Mesothelial cell of epicardium (in vitro differentiated cells): ENCODE data around the gene MMD. TPM values are rescaled to one million over a fixed set of nuclear protein-coding genes. Genes with fewer than 3 reads are reported as not detected.

Experiments
- DNase-seq, 2 experiments: peaks; one replicate each; pipeline ENCODE4 v3.0.0; 2021; ENCODE audit warnings: low spot score in 2 of 2; ENCODE audit not compliant: unreplicated experiment in 2 of 2
- H3K27ac Mint-ChIP-seq: 2 replicates; pipeline ENCODE4 v1.8.0; 2021; ENCODE audit warnings: mixed read lengths
- H3K27me3 Mint-ChIP-seq: 2 replicates; pipeline ENCODE4 v1.8.0; 2021; ENCODE audit warnings: low read depth, mixed read lengths
- H3K36me3 Mint-ChIP-seq: 2 replicates; pipeline ENCODE4 v1.8.0; 2021; ENCODE audit warnings: mixed read lengths
- H3K4me1 Mint-ChIP-seq: 2 replicates; pipeline ENCODE4 v1.8.0; 2021; ENCODE audit warnings: mixed read lengths
- H3K4me3 Mint-ChIP-seq: 2 replicates; pipeline ENCODE4 v1.8.0; 2021; ENCODE audit warnings: mild to moderate bottlenecking, moderate library complexity, mixed read lengths
- H3K9me3 Mint-ChIP-seq: 2 replicates; pipeline ENCODE4 v1.8.0; 2021; ENCODE audit warnings: mixed read lengths
- total RNA-seq: library from RNA; stranded (reverse); gene quantifications from 3 replicates; pipeline ENCODE4 v1.2.1, GENCODE V29; 2021
- TF ChIP-seq, protein P1 (sequence below): fragments of 200-600 bp; sonication (generic); IDR thresholded peaks from one replicate; pipeline ENCODE4 v1.5.0; 2021; ENCODE audit warnings: antibody characterized with exemption; ENCODE audit not compliant: unreplicated experiment

MMD gene
- total RNA-seq, 1 donor from 2014 or later, result 36.6 TPM

DNA sequence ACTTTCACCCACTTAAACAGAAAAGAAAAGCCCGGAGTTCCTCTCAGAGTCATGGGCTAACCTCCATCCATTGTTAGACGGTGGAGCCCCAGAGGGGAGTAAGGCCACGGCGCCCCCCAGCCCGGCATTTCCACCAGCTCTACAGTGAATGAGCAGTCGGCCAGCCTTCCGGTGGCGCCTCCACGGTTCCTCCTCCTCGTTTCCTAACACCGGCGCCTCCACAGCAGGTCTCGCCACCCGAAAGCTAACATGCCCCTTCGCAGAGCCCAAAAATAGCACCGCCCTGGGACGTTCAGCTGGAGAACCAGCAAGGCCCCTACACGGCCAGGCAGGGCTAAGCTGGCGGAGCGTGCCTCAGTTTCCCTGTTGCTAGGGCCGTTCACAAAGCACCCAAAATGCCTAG lies 858 bp downstream of the MMD start:
- TF ChIP-seq, protein P1, sequence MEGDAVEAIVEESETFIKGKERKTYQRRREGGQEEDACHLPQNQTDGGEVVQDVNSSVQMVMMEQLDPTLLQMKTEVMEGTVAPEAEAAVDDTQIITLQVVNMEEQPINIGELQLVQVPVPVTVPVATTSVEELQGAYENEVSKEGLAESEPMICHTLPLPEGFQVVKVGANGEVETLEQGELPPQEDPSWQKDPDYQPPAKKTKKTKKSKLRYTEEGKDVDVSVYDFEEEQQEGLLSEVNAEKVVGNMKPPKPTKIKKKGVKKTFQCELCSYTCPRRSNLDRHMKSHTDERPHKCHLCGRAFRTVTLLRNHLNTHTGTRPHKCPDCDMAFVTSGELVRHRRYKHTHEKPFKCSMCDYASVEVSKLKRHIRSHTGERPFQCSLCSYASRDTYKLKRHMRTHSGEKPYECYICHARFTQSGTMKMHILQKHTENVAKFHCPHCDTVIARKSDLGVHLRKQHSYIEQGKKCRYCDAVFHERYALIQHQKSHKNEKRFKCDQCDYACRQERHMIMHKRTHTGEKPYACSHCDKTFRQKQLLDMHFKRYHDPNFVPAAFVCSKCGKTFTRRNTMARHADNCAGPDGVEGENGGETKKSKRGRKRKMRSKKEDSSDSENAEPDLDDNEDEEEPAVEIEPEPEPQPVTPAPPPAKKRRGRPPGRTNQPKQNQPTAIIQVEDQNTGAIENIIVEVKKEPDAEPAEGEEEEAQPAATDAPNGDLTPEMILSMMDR, result no peak
- Mint-ChIP-seq H3K4me3 (peak overlapping the region; percentile 83), H3K4me1 (peaks cover 29% of the 10 kb centered on the region), H3K36me3 (peaks cover 19% of the 10 kb centered on the region), H3K9me3 (peaks cover 16% of the 10 kb centered on the region), H3K27me3 (peaks cover 1% of the 10 kb centered on the region), H3K27ac (peak overlapping the region; percentile 80)
- DNase-seq, result peak in 1 of 2 experiments; percentile 54

- Mint-ChIP-seq H3K4me3 (peak overlapping the region; percentile 83), H3K27ac (peak overlapping the region; percentile 80), H3K36me3 (peaks cover 19% of the 10 kb centered on the region), H3K4me1 (peaks cover 28% of the 10 kb centered on the region), H3K9me3 (peaks cover 16% of the 10 kb centered on the region), H3K27me3 (peaks cover 1% of the 10 kb centered on the region)
- DNase-seq, result no peak
- TF ChIP-seq, protein P1, result no peak
Observed at GRCh38 chr17:55420067-55420775, 1.4 kb downstream of the MMD start.

DNA sequence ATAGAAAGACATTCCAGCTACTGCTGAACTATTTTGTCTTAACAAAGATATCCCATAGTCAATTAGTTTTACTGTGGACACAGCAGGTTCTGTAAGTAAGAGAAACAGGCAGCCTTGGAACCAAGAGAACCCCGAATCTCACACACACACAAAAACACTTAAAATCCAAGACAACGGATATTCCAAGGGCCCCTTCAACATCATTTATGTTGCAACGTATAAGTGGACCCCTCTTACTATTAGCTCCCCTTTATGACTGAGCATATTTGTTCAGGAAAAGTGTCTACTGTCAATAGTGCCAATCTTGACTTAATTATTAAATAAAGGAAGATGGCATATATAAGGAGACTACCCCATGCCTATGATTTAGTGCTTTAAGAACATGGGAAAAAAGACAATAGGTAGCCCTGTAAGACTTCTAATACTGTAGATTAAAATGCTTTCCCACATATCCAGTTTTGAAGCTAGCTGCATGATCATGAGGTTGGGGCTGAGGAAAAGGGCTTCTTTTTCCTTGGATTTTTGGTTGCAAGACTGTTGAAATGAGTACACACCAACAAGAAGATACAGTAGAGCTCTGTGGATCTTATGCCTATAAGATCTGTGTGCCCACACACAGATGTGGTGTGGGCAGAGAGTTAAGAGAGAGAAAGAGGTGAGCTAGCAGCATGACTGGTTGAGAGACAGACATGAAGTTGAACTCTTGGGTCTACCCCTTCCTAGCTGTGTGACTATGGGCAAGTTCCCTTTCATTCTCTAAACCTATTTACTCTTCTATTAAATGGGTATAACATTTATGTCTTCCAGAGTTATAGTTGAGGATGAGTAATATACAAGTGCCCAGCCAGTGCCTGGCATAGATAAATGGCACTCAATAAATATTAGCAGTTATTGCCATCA lies 3.0 kb downstream of the MMD start:
- H3K27me3 Mint-ChIP-seq, result no peaks in the 10 kb centered on the region
- TF ChIP-seq, protein P1, result no peak
- DNase-seq, result no peak
- no peak overlapping the region for H3K27ac Mint-ChIP-seq
- peaks cover 31% of the 10 kb centered on the region for H3K4me1 Mint-ChIP-seq
- H3K9me3 Mint-ChIP-seq, result peaks cover 16% of the 10 kb centered on the region
- peaks cover 24% of the 10 kb centered on the region for H3K36me3 Mint-ChIP-seq
- H3K4me3 Mint-ChIP-seq, result no peak overlapping the region

- H3K9me3 Mint-ChIP-seq, result peaks cover 16% of the 10 kb centered on the region
- peaks cover 27% of the 10 kb centered on the region for H3K36me3 Mint-ChIP-seq
- no peaks in the 10 kb centered on the region for H3K27me3 Mint-ChIP-seq
- no peak for DNase-seq
- peaks cover 24% of the 10 kb centered on the region for H3K4me1 Mint-ChIP-seq
- H3K27ac Mint-ChIP-seq, result no peak overlapping the region
- H3K4me3 Mint-ChIP-seq, result no peak overlapping the region
- TF ChIP-seq, protein P1, result no peak
Observed at GRCh38 chr17:55417411-55418268, 4.0 kb downstream of the MMD start.

- Mint-ChIP-seq H3K4me1 (peaks cover 20% of the 10 kb centered on the region), H3K27ac (no peak overlapping the region), H3K36me3 (peaks cover 32% of the 10 kb centered on the region), H3K4me3 (no peak overlapping the region), H3K27me3 (no peaks in the 10 kb centered on the region), H3K9me3 (peaks cover 16% of the 10 kb centered on the region)
- DNase-seq, result no peak
- TF ChIP-seq, protein P1, result no peak
Observed at GRCh38 chr17:55416470-55417052, 5.1 kb downstream of the MMD start.
